Measurements from ENCODE around the gene HIPK2. TPM values are rescaled to one million over a fixed set of nuclear protein-coding genes. Genes with fewer than 3 reads are reported as not detected.

The HIPK2 gene
- total RNA-seq, 1 experiment from 2014 or later, result 35.2 TPM

- intact Hi-C loops (cut with micrococcal nuclease; ENCODE audit: unreplicated experiment), result loop anchor here (2.0 to 10.0 kb wide), 3 partner anchors 37 to 555 kb away; partner anchors contain the start of gene KDM7A
- CTCF ChIA-PET, result no interaction called here
- no TSS peak for BruUV-seq (replicated peaks)
These were observed 8.0 kb downstream of the HIPK2 start for GRCh38 chr7:139769761-139770160.

DNA sequence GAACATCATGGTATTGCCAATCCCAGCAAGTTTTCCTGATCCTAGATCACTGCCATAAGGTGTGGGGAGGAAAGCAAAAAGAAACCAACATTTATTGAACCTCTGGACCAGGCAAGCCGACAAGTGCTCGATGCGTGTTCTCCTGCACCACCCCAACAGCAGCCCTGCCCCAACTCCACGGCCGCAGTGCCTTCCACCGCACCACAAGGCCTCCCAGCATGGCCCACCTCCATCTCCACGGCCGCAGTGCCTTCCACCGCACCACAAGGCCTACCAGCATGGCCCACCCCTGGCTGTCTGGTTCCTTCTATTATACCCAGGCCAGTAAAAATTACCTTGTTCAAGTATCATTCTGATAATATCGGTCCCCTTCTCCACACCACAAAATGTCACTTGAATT is 8.7 kb downstream of the HIPK2 start:
- Histone ChIP-seq H2AFZ (no peak overlapping the region), H3K79me2 (ENCODE audit: low read depth) (peaks cover 64% of the 10 kb centered on the region), H3K36me3 (ENCODE audit: low read depth) (no peaks in the 10 kb centered on the region), H3K4me3 (no peak overlapping the region), H3K9me2 (ENCODE audit: insufficient read depth) (no peaks in the 10 kb centered on the region), H4K20me1 (ENCODE audit: insufficient read depth) (peaks cover 8% of the 10 kb centered on the region; the same call in 1 of the 2 replicates), H3K27ac (no peak overlapping the region), H3K9me3 (ENCODE audit: insufficient read depth, low read depth) (no peaks in the 10 kb centered on the region), H3K4me2 (no peak overlapping the region), H3K27me3 (ENCODE audit: insufficient read depth, low read depth) (no peaks in the 10 kb centered on the region), H3K4me1 (replicated peaks; ENCODE audit: insufficient read depth) (peaks cover 47% of the 10 kb centered on the region), H3F3A (ENCODE audit: insufficient read depth, low read depth) (peaks cover 43% of the 10 kb centered on the region)
- no peak for DNase-seq
- TF ChIP-seq EZH2 (IDR thresholded peaks at IDR 0.05; ENCODE audit: low read depth), result no peak
- TF ChIP-seq, protein P1, sequence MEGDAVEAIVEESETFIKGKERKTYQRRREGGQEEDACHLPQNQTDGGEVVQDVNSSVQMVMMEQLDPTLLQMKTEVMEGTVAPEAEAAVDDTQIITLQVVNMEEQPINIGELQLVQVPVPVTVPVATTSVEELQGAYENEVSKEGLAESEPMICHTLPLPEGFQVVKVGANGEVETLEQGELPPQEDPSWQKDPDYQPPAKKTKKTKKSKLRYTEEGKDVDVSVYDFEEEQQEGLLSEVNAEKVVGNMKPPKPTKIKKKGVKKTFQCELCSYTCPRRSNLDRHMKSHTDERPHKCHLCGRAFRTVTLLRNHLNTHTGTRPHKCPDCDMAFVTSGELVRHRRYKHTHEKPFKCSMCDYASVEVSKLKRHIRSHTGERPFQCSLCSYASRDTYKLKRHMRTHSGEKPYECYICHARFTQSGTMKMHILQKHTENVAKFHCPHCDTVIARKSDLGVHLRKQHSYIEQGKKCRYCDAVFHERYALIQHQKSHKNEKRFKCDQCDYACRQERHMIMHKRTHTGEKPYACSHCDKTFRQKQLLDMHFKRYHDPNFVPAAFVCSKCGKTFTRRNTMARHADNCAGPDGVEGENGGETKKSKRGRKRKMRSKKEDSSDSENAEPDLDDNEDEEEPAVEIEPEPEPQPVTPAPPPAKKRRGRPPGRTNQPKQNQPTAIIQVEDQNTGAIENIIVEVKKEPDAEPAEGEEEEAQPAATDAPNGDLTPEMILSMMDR (conservative IDR thresholded peaks at IDR 0.05), result no peak
- intact Hi-C loops (cut with micrococcal nuclease; ENCODE audit: unreplicated experiment), result no loop called here
- ChIA-PET POLR2A (ENCODE audit: unreplicated experiment) (no interaction called here), CTCF (no interaction called here)
- no TSS peak for BruUV-seq (replicated peaks)

More at GRCh38 chr7:139769761-139770160, 8.0 kb downstream of the HIPK2 start:
- Histone ChIP-seq H2AFZ (no peak overlapping the region), H3K27ac (peak overlapping the region; percentile 90; the same call in 1 of the 2 replicates), H3K27me3 (ENCODE audit: insufficient read depth, low read depth) (no peaks in the 10 kb centered on the region), H3K36me3 (ENCODE audit: low read depth) (no peaks in the 10 kb centered on the region), H4K20me1 (ENCODE audit: insufficient read depth) (peaks cover 8% of the 10 kb centered on the region; the same call in 1 of the 2 replicates), H3K79me2 (ENCODE audit: low read depth) (peaks cover 71% of the 10 kb centered on the region), H3K4me1 (replicated peaks; ENCODE audit: insufficient read depth) (peaks cover 54% of the 10 kb centered on the region), H3F3A (ENCODE audit: insufficient read depth, low read depth) (peaks cover 45% of the 10 kb centered on the region), H3K4me2 (peak overlapping the region; percentile 79), H3K9me2 (ENCODE audit: insufficient read depth) (no peaks in the 10 kb centered on the region), H3K4me3 (no peak overlapping the region), H3K9me3 (ENCODE audit: insufficient read depth, low read depth) (no peaks in the 10 kb centered on the region)
- POLR2A ChIA-PET (ENCODE audit: unreplicated experiment), result no interaction called here
- TF ChIP-seq EZH2 (IDR thresholded peaks at IDR 0.05; ENCODE audit: low read depth), result no peak
- TF ChIP-seq, protein P1 (conservative IDR thresholded peaks at IDR 0.05), result no peak
- no peak for DNase-seq

DNA sequence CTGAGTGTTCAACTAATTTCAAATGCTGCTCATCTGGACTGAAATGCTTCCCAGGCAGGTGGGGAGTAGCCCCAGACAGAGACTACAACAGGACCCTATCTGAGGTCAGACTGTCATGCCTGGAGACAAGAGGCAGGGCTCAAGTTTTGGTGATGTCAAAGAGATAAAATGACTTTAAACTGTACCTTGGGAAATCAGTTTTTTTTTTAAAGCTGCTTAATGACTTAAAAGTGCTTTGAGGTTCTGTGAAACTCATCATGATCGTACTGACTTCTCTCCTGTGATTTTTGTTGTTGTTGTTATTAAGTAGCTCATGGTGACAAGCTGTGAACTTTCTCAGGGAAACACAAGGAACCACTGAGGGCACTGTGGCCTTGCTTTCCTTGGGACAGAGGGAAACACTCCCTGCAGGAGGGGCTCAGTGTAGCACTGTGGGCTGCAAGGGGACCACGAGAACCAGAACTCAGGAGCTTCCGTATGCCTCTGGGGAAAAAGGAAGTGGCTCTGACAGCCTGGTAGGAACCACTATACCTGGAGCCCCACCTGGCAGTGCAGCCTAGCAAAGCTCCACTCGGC is 9.5 kb downstream of the HIPK2 start:
- Histone ChIP-seq H3F3A (ENCODE audit: insufficient read depth, low read depth) (peaks cover 36% of the 10 kb centered on the region), H4K20me1 (ENCODE audit: insufficient read depth) (peaks cover 12% of the 10 kb centered on the region), H3K27ac (no peak overlapping the region), H3K27me3 (ENCODE audit: insufficient read depth, low read depth) (no peaks in the 10 kb centered on the region), H3K4me1 (replicated peaks; ENCODE audit: insufficient read depth) (peaks cover 40% of the 10 kb centered on the region), H3K79me2 (ENCODE audit: low read depth) (peaks cover 57% of the 10 kb centered on the region), H3K36me3 (ENCODE audit: low read depth) (no peaks in the 10 kb centered on the region), H2AFZ (no peak overlapping the region), H3K9me3 (ENCODE audit: insufficient read depth, low read depth) (no peaks in the 10 kb centered on the region), H3K9me2 (ENCODE audit: insufficient read depth) (no peaks in the 10 kb centered on the region), H3K4me2 (no peak overlapping the region), H3K4me3 (no peak overlapping the region)
- BruUV-seq (replicated peaks), result no TSS peak
- CTCF ChIA-PET, result interaction anchor here (0.6 kb wide), 1 partner anchor 1933 kb away, joined by 4 read pairs; no protein-coding TSS in a partner anchor
- no peak for DNase-seq
- intact Hi-C loops (cut with micrococcal nuclease; ENCODE audit: unreplicated experiment), result no loop called here
- POLR2A ChIA-PET (ENCODE audit: unreplicated experiment), result no interaction called here
- TF ChIP-seq, protein P1 (conservative IDR thresholded peaks at IDR 0.05), result no peak
- no peak for TF ChIP-seq EZH2 (IDR thresholded peaks at IDR 0.05; ENCODE audit: low read depth)
